Measurements from ENCODE around the gene PYGO1. TPM values are rescaled to one million over a fixed set of nuclear protein-coding genes. Genes with fewer than 3 reads are reported as not detected.

The PYGO1 gene
- total RNA-seq, 1 experiment from 2014 or later, result 0.83 TPM

- DNase-seq, result no peak
- no peak overlapping the region for H3K18ac ChIP-seq (ENCODE audit: insufficient read length, low read depth, low read length)
- Mint-ChIP-seq H3K27ac (no peak overlapping the region), H3K36me3 (ENCODE audit: insufficient read depth in 1 of 3, low read depth in 3 of 3) (peaks cover 0 to 8% (median 2%) of the 10 kb centered on the region in 3 experiments; a peak in 2 of 7 replicates), H3K4me1 (peaks cover 2 to 3% of the 10 kb centered on the region in 2 experiments; a peak in 2 of 4 replicates), H3K4me3 (no peak overlapping the region), H3K9me3 (peaks cover 0 to 8% of the 10 kb centered on the region in 2 experiments; a peak in 2 of 5 replicates), H3K27me3 (ENCODE audit: low read depth) (peaks cover 45% of the 10 kb centered on the region)
- H3K23me2 ChIP-seq (ENCODE audit: insufficient read length, low read depth, low read length, poor library complexity, severe bottlenecking), result peaks cover 13% of the 10 kb centered on the region
- no peak overlapping the region for H3K23ac ChIP-seq (ENCODE audit: insufficient read length, low read depth, low read length)
- no peak overlapping the region for H3K4me2 ChIP-seq (ENCODE audit: insufficient read depth, insufficient read length, low read length)
- no peak overlapping the region for H2BK5ac ChIP-seq (ENCODE audit: insufficient read length, low read length)
- H3K4me1 ChIP-seq (ENCODE audit: insufficient read depth, low read length), result no peaks in the 10 kb centered on the region
- H4K8ac ChIP-seq (replicated peaks; ENCODE audit: insufficient read length, low read depth, low read length), result no peak overlapping the region
- TF ChIP-seq, protein P1, sequence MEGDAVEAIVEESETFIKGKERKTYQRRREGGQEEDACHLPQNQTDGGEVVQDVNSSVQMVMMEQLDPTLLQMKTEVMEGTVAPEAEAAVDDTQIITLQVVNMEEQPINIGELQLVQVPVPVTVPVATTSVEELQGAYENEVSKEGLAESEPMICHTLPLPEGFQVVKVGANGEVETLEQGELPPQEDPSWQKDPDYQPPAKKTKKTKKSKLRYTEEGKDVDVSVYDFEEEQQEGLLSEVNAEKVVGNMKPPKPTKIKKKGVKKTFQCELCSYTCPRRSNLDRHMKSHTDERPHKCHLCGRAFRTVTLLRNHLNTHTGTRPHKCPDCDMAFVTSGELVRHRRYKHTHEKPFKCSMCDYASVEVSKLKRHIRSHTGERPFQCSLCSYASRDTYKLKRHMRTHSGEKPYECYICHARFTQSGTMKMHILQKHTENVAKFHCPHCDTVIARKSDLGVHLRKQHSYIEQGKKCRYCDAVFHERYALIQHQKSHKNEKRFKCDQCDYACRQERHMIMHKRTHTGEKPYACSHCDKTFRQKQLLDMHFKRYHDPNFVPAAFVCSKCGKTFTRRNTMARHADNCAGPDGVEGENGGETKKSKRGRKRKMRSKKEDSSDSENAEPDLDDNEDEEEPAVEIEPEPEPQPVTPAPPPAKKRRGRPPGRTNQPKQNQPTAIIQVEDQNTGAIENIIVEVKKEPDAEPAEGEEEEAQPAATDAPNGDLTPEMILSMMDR (conservative IDR thresholded peaks at IDR 0.05), result no peak
- H4K20me1 ChIP-seq (ENCODE audit: control insufficient read depth, insufficient read depth, insufficient read length), result no peaks in the 10 kb centered on the region
- no peak overlapping the region for H4K5ac ChIP-seq (ENCODE audit: insufficient read length, low read depth, low read length)
- no CpG with 5 or more reads among the region's 3 CpGs for WGBS (ENCODE audit: extremely low coverage, insufficient read length, low lambda C conversion rate)
- no peak overlapping the region for H2BK20ac ChIP-seq (ENCODE audit: low read depth, low read length, poor library complexity, severe bottlenecking)
- no peaks in the 10 kb centered on the region for H3K79me1 ChIP-seq (ENCODE audit: insufficient read depth, low read depth, low read length, poor library complexity, severe bottlenecking)
- no peak overlapping the region for H3K56ac ChIP-seq (ENCODE audit: insufficient read length, low read depth, low read length)
- H3K14ac ChIP-seq (ENCODE audit: insufficient read depth, low read length), result no peak overlapping the region
- no peak overlapping the region for H2BK120ac ChIP-seq (ENCODE audit: low read depth, low read length, poor library complexity, severe bottlenecking)
- H3K4ac ChIP-seq (ENCODE audit: low read depth, low read length), result no peak overlapping the region
- H3K27ac ChIP-seq (ENCODE audit: insufficient read length, low read depth, low read length), result no peak overlapping the region
- no peak overlapping the region for H2BK15ac ChIP-seq (ENCODE audit: low read depth, low read length)
- no peak overlapping the region for H2AFZ ChIP-seq (ENCODE audit: low read length)
- no peak overlapping the region for H3T11ph ChIP-seq (ENCODE audit: low read length)
- peaks cover 21% of the 10 kb centered on the region; the same call in 1 of the 2 replicates for H3K27me3 ChIP-seq (ENCODE audit: insufficient read depth, low read length)
- H4K91ac ChIP-seq (ENCODE audit: insufficient read length, low read depth, low read length), result no peak overlapping the region
- H2BK12ac ChIP-seq (ENCODE audit: insufficient read length, low read depth, low read length), result no peak overlapping the region
- H2AK5ac ChIP-seq (ENCODE audit: insufficient read length, low read length), result no peak overlapping the region
- H3K79me2 ChIP-seq (ENCODE audit: insufficient read depth, low read length), result no peaks in the 10 kb centered on the region
- H3K9ac ChIP-seq (ENCODE audit: extremely low read depth, insufficient read length, low read length), result no peak overlapping the region
- no peaks in the 10 kb centered on the region for H3K9me3 ChIP-seq (ENCODE audit: control insufficient read depth, low read depth, low read length)
Measured at GRCh38 chr15:55590788-55591187, 2.6 kb upstream of the PYGO1 start.
